Mesenteric fat pad (tissue), 1 donor: Measurements from ENCODE around the gene ZNF668. TPM values are rescaled to one million over a fixed set of nuclear protein-coding genes. Genes with fewer than 3 reads are reported as not detected.

Experiments
- DNase-seq: peaks from one replicate; pipeline ENCODE4 v3.0.0-alpha.2; 2020; ENCODE audit warnings: low spot score
- total RNA-seq: library from RNA; stranded (reverse); fragmentation: NEBNext Ultra II Directional; extraction: Animal tissue kit (Norgen Biotek cat#: 25700); gene quantifications from one replicate; pipeline ENCODE4 v1.2.1, GENCODE V29; 2021
- donor health status: DM: yes; HTN: yes; CAD: no.

The ZNF668 gene
- total RNA-seq, 1 donor from 2014 or later: 13.3 TPM

- no peak for DNase-seq
Measured at GRCh38 chr16:31061813-31062440, 12.1 kb downstream of the ZNF668 start.

GRCh38 chr16:31061126-31061812, 12.8 kb downstream of the ZNF668 start:
- DNase-seq: no peak

GRCh38 chr16:31055613-31056012, 18.4 kb downstream of the ZNF668 start:
- DNase-seq: no peak

- DNase-seq: no peak
Measured at GRCh38 chr16:31052114-31052513, 21.9 kb downstream of the ZNF668 start.

GRCh38 chr16:31050280-31051030, 23.6 kb downstream of the ZNF668 start:
- DNase-seq: no peak

- no peak for DNase-seq
Measured at GRCh38 chr16:31043898-31044481, 30.1 kb downstream of the ZNF668 start.

GRCh38 chr16:31043352-31043751, 30.7 kb downstream of the ZNF668 start:
- DNase-seq: no peak

GRCh38 chr16:31042866-31043265, 31.2 kb downstream of the ZNF668 start:
- DNase-seq: no peak

GRCh38 chr16:31038993-31039392, 35.0 kb downstream of the ZNF668 start:
- no peak for DNase-seq

- DNase-seq: no peak
Measured at GRCh38 chr16:31036691-31037090, 37.3 kb downstream of the ZNF668 start.

GRCh38 chr16:31033709-31034492, 40.1 kb downstream of the ZNF668 start:
- peak; percentile 96 for DNase-seq

GRCh38 chr16:31032736-31033708, 41.0 kb downstream of the ZNF668 start, which contains the start of gene STX4:
Gene STX4, plus strand, starts transcription at chr16:31033558. Its CDS starts 248 bp downstream, at chr16:31033806.
- peak; percentile 99 for DNase-seq

- no peak for DNase-seq
Measured at GRCh38 chr16:31031276-31031675, 42.8 kb downstream of the ZNF668 start.

- no peak for DNase-seq
Measured at GRCh38 chr16:31029272-31029671, 44.8 kb downstream of the ZNF668 start.

GRCh38 chr16:31025339-31025738, 48.7 kb downstream of the ZNF668 start:
- DNase-seq: no peak

GRCh38 chr16:31023627-31024226, 50.3 kb downstream of the ZNF668 start:
- no peak for DNase-seq

GRCh38 chr16:31023252-31023602, 50.8 kb downstream of the ZNF668 start:
- no peak for DNase-seq

- no peak for DNase-seq
Measured at GRCh38 chr16:31022544-31023251, 51.3 kb downstream of the ZNF668 start.

GRCh38 chr16:31020536-31020935, 53.5 kb downstream of the ZNF668 start:
- no peak for DNase-seq
